GM19240 (cell line): ENCODE data around the gene CGNL1.

Experiments used
- DNase-seq: peaks from one replicate; pipeline ENCODE4 v3.0.0; 2011; ENCODE audit warnings: low spot score; ENCODE audit not compliant: insufficient read length

The CGNL1 gene

DNA sequence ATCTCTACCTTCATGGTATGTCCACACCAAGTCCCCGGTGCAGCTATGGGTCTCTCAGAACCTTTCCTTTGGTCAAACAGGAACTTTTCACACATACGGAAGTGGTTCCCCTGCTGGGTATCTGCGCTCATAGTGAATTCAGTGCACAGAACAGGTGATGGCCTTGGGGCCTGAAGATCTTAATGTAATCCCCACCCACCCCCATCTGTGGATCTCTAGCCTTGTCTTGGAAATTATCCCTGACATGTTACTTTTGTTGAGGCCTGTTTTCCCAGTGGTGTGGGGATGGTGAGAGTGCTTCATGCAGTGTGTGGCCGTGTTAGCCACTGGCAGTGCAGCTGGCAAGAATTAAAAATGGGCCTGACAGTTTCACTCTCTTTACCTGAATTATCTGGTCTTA, 143.5 kb downstream of the CGNL1 start:
- no peak for DNase-seq

DNA sequence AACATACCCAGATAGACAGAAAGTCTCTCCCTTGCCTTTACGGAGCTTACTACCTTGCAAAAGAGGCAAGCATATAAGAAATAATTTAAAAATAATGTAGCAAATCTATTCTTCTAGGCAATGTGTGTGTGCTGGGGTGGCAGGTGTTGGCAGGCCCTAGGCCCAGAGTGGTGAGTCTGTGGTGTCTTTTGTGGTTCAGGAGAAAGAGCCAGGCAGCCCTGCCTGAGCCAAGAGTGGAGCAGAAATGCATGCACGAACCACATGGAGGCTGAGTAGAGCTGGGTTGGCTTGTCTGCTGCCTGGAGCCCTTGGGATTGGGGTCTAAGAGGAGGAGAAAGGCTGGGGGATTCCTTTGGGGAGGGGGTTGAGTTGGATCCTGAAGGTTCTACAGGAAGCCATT, 145.2 kb downstream of the CGNL1 start:
- DNase-seq: no peak

DNA sequence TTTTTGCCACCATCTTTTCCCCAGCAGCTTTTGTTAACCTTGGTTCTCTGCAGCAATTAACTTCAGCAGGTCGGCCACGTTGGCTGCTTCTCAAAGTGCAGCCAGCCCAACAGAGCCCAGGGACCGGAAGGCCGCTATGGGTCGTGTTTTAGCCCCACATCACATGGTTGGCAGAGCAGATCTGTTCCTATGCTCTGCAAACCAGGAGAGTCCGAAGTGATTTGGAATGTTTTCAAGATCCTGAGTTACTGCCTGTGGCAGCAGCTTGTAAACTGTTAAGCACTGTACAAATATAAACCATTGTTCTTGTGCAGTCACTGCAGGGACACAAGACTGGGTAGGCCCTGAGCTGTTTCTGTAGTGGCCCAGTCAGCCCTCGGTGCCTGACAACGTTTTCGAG, 145.8 kb downstream of the CGNL1 start:
- DNase-seq: no peak

DNA sequence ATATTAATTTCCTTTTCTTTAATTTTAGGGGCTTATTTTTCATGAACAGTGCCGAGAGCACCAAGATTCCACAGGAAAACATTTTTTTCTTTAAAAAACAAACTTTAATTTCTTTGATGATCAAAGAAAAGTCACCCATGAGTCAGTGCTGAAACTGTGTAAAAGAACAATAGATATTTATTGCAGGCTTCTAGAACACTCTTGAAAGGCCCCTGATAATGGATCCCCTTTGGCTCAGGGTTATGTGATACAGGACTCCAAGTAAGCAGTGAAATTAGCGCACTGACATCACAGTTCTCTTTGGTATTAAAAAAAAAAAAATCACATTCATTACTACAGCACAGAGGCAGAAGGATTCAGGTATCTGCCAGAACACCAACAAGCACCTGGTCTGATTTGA, 149.3 kb downstream of the CGNL1 start:
- DNase-seq: no peak

DNA sequence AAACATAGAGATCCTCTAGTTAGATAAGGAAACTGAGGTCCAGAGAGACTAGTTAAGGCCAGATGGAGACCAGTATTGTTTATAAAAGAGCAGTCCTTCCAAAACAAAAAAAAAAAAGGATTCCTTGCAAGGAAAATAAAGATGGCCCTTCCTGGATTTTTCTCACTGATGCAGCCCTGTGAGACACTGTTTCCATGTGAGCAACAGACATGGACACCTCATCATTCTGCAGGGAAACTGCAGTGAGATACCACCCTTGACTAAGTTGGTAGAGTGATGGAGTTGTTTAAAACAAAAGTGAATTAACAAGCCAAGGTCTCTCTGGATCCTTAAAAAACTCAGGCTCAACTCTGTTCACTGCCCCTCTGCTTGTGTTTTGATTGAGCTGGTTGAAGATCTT, 149.8 kb downstream of the CGNL1 start:
- no peak for DNase-seq

DNA sequence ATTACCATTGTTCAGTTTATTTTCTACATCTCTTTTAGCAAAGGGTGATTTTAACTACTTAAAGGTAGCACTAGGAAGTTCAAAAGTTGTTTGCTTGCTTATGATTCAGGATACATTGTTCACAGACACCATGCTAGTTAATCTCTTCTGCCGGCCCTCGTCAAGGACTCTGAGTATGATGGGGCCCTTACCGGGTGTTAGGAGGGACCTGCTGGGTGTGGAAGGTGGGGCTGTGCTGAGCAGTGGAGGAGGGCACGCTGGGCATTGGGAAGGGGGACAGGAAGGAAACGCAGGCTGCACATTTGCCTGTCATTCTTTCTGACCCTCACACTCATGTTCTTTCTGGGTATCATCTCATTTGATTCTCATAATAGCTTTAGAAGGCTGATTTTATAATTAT, 150.3 kb downstream of the CGNL1 start:
- no peak for DNase-seq

DNA sequence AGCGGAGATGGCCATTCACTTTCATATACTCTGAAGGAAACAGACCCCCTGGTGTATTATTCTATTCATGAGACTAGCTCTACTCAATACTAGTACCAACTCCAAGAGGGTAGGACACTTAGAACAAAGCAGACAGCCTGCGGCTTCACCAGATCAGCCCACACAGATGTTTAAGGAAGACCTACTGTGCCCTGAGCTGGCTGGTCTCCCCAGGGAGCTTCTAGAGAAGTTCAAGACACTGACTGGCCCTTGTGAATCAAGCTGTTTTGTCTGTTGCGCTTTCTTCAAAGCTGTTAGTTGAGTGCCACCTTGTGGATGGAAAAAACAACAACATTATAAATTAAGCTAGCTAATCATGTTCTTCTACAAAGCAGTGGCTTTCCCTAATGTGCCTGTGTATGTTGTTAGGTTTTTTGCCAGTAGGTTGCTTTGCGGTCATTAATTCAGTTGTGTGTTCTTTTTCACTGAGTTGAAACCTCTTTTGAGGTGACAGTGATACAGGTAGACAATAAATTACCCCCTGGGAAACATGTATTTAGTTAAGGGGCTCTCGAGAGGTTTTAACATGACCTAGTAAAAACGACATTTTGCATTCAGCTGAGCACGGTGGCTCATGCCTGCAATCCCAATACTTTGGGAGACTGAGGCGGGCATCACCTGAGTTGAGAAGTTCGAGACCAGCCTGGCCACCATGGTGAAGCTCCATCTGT, 151.2 kb downstream of the CGNL1 start:
- peak; percentile 29 for DNase-seq

DNA sequence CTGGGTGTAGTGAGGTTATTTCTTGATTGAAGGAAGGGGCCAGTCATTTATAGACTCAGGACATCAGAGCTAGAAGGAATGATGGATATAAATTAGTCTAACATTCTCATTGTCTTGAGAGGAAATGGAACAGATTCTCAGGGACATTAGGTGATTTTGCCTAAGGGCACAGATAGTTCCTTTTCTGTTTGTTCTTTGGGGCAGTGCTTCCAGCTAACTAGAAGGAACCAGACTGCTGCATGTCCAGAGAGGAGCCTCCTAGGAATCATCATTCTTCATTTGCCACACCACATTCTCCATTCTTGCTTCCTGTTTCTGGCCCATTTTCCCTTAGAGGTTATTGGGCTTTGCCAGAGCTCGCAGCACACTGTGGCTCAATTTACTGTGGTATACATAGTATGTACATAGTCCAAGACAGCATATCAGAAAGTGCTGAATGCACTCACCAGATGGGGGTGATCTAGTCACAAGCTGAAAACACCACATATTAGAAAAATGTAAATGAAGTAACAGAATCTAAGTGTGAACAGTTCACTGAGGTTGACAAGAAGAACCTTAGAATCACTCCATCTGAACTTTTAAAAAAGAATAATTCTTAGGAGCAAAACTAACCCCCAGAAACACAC, 152.7 kb downstream of the CGNL1 start:
- no peak for DNase-seq

DNA sequence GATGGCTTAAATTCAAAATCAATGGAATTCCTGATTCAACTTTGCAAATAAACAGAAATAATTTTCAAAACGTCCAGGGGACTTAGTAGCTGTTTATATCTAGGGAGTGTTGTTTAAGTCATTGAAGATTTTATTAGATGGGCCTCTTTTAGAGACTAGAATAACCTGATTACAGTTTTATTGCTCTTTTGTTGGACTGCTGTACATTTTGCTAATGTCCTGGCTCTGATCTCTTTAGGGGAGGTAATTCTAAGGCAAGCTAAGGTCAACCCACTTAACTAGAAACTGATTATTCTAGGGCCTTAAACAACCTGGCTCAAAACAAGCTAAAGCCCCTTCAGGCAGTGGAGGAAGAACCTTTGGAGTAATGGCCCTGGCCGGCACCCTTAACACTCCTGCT, 153.4 kb downstream of the CGNL1 start:
- DNase-seq: no peak

DNA sequence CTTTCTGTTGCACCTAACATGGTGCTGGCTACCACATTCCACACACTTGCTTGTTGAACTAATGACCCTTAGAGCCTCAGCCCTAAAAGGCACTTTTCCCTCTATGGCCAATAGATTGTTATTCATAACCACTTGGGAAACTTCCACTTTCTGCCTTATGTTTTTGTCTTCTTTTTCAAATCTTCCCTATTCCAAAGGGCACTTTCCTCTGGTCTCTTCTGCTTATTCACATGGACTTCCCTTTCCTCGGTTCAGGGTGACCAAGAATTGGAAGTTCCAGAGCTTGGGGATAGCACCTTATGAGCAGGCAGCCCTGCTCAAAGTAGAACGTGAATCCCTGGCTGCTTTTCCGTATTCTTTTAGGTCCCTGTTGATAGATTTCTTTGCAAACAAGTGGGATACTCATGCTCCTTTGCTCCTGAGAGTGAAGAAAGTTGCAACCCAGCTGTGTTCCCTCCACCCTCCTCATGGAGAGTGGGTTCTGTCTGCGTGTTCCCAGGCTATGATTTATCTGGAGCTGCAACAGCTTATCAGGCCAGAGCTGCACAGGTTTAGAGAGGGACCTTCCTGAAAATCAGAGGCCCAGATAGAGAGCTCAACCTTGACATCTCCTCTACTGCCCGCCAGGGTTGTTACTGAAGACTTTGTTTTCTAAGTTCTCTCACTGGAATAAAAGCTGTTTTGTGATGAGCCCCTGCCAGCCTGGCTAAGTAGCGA, 156.6 kb downstream of the CGNL1 start:
- DNase-seq: no peak

DNA sequence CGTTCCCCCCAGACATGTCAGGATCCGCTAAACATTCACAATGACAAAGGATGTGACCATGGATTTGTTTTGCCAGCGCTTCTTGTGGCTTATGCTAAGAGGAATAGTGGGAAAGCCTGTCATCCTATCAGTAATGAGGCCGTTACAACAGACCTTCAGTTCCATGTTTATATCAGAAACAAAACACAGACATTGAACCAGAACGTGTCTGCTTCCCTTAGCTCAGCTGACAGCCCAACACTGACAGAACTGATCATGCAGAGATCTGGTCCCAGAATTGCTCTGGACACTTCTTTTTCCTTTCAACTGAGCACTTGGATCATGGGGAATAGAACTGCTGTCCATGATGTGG, 157.1 kb downstream of the CGNL1 start:
- no peak for DNase-seq

DNA sequence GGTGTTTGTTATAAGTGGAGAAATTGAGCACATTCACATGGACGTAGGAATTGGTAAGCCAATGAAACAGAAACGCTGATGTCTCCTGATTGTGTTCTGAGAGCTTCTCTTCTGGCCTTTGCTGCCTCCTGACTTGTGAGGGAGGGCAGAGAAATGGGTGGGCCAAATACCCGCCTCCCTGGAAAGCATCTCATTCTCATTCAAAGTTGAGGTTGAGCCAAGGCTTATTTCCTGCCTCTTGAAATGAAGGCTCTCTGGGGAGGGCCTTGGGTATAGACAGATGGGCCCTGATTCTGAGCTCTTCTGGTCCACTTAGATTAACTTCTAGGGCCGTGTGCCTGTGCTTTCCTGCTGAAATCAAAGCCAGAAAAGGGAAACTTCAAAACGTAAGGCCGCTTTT, 158.0 kb downstream of the CGNL1 start:
- DNase-seq: no peak

DNA sequence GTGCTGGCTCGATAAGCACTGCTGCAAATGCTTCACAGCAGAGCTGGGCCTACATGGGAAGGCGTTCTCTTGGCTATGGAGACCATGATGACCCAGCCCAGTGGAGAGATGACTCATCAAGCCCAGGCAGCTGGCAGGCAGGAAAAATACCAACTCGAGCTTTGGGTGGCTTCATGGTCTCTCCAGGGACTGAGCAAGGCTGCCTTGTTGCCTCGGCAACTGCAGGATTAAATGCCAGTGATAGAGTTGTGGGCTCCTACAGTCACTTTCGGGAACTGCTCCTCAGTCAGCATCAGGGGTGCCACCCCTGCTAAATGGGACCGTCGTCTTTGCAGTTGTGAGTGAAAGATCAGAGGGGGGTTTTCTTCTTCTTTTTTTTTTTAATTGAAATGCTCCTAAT, 160.8 kb downstream of the CGNL1 start:
- no peak for DNase-seq

DNA sequence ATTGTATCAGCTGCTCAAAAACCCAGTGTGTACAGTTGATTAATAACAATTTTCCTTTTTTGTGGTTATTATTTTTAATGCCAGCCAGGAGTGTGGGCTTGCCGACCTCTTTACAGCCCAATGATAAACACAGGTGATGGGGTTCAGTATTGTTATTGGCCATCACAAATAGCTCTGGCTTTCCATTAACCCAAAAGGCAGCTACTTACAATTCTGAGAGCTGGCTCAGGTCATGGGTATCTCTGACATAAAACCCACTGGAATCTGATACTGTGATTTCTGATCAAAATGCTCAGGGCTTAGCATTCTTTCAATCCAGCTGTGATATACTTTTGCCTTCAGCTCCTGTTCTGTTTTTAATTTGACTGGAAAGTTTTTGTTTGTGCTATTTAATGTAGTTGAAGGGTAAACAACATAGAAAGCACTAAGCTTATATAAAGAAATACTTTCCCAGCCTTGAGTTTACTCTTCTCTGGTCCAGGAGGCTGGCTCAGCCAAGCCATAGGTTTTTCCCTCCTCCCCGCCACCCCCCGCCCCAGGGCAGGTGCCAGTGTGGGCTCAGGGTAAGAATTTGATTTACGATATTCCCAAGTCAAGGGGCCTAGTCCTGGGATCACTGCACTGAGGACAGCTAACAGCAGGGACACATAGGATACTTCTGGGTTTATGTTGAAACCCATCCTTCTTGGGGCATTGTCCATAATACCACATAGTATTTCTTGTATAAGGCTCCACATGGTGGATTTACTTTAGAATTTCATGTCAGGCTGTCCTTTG, 161.4 kb downstream of the CGNL1 start:
- DNase-seq: no peak

DNA sequence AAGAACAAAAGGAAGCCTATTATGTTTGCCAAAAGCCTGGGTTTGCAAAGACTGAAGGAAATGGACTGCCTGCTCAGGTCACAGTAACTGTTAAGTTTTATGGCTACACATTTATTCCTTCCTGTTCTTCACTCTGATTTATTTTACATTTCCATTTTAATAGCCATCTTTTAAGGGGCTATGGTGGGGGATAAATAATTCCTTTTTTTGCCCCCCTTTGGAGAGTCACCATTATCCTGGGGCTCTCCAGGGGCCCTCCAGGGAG, 161.9 kb downstream of the CGNL1 start:
- DNase-seq: no peak

DNA sequence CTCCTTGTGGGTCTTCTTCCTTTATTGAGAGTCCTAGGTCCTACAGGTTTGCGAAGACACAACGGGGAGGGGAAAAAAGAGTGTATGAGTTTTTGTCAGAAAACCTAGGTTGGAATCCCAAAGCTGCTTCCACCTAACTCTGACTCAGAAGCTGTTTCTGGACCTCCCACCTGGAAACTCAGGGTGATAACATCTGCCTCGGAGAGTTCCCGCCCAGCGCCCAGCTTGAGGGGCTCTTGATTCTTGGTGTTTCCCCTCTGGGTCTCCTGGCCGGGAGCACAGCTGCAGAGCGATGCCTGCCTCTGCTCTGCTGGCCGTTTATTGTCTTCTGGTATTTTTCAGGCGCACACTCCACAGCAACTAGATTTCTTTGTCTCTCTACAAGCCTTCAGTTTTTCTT, 162.5 kb downstream of the CGNL1 start:
- DNase-seq: no peak

DNA sequence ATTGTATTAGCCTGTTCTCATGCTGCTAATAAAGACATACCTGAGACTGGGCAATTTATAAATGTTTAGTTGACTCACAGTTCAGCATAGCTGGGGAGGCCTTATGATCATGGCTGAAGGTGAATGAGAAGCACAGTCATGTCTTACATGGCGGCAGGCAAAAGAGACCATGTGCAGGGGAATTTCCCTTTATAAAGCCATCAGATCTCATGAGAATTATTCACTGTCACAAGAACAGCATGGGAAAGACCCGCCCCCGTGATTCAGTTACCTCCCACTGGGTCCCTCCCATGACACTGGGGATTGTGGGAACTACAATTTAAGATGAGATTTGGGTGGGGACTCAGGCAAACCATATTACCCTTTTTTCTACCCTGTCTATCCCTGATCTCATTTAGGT, 163.9 kb downstream of the CGNL1 start:
- no peak for DNase-seq

DNA sequence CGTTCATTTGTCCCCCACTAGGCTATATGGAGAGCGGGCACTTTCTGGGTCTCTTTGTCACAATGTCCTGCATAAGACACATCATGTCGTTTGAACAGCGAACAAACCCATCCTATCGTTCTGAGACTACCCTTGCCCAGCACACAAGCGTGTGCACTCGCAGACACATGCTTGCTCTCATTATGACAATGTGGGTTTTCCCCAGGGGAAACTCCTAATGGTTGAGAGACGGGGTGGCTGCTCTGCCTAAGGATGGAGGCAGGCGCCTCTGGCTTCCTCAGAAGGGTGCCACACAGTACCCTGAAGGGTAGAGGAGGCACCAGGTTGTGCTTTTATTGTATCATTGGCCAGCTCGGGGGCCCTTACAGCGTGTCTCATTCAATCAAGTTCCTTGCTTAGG, 164.4 kb downstream of the CGNL1 start:
- DNase-seq: no peak

DNA sequence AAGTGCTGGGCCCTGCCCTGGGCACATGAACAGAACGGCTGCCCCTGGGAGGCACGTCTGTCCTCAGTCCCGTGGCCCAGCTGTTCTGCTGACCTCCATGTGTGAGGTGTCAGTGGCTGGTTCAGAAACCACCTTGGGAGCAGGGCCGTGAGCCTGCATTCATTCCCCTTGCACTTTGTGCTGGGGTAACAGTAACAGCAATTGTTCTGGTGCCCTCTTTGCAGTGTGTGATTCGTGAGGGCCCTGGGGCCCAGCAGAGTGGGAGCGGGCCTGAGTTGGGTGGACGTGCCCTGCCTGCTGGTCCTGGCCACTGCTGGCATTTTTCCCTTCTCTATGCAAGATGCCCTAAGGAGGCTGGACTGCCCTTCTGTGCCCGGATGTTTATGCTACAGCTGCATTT, 165.0 kb downstream of the CGNL1 start:
- DNase-seq: no peak

DNA sequence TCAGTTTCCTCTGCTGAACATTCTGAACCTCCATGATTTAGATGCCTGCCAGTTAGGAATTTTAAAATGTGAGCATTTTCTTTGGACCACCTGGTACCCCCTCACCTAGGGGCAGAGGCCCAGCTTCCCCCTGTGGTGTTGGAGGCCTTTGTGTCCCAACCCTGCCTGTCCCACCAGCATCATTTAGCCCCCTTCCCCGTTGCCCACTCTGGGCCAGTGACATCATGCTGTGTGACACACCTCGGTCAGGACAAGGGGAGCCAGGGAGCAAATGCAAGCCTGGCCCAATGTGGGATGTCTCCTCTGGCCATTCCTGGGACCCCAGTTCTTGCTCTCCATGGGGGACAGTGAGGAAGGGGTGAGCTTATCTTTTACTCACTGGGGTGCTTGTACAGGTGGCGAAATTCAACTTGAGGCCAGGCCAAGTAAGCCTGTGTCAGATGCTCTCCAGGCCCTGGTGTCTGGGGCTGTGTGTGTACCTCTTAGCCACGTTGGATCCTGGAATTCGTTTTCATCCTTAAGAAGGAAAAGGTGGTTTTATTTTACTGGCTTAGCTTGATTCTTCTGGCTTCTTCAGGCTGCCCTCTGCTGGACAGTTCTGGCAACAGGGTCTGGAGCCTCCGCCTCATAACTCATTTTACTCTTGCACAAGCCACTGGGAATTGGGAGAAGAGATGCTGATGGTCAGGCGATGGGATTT, 165.7 kb downstream of the CGNL1 start:
- DNase-seq: no peak

DNA sequence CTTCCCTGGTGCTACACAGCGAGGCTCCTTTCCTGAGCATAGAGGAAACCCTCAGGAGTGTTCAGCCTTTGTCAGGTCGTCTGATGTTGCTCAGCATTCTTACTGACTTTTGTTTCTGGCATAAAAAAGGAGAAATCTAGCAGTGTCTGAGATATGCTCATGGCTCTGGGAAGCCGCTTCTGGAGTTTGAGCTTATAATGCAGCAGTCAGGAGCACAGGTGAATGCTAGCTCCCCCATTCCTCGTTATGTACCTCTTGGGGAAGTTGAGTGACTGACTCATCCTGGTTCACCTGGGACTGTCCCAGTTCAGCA, 166.2 kb downstream of the CGNL1 start:
- DNase-seq: no peak

DNA sequence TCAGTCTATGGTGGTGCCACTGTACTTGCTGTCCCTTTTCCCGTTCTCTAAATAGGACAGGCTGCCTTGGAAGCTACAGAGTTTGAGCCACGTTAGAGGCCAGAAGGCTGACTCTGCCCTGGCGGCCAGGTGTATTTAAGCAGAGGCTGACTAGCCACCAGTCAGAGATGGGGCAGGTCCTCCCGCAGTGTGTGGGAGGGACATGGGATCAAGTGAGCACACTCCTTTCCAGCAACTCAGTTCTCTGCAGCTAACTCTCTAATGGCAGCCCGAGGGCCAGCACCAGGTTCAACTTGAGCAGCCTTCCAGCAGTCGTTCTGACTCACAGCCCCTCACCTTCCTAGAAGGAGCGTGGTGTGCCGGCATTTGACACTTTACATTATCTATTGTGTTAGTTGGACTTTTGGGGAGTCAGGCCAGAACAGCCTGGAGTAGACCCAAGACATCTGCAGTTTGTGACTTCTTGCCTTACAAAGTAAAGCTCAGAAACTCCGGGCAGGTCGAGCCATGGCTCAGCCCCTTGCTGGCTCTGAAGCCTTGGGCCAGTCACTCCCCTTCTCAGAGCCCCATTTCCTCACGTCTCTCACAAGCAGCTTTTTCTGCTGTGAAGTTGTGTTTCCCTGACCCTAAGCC, 168.7 kb downstream of the CGNL1 start:
- DNase-seq: no peak
